A673 (cell line): Measurements from ENCODE around the gene PARP15. TPM values are rescaled to one million over a fixed set of nuclear protein-coding genes. Genes with fewer than 3 reads are reported as not detected.

Source experiments
- BruUV-seq: library from RNA; stranded (reverse); fragments of 400-500 nt; replicated peaks from 2 replicates; lab custom pipeline; 2021; lab: Mats Ljungman, UMichigan
- CTCF ChIA-PET: fragments of 300-600 bp; sonication (Branson Sonifier 250); formaldehyde crosslinking; loops from one replicate; lab custom pipeline; 2022; ENCODE audit warnings: antibody characterized with exemption; lab: Charles Lee
- POLR2A ChIA-PET: fragments of 300-600 bp; sonication (Branson Sonifier 250); formaldehyde crosslinking; loops from one replicate; lab custom pipeline; 2022; ENCODE audit warnings: antibody characterized with exemption; ENCODE audit not compliant: low non-redundant PET; lab: Charles Lee
- DNase-seq: peaks from one replicate; pipeline ENCODE4 v3.0.0-alpha.2; 2015; ENCODE audit warnings: low spot score
- H3K27ac ChIP-seq: fragments of 200-600 bp; sonication (generic); 2 replicates; pipeline ENCODE4 v1.5.1; 2016; ENCODE audit warnings: mixed run types, low read depth, mild to moderate bottlenecking, mixed read lengths, antibody characterized with exemption, low read length; ENCODE audit not compliant: poor library complexity, severe bottlenecking
- H3K27me3 ChIP-seq: fragments of 200-600 bp; sonication (generic); replicated peaks from 2 replicates; pipeline ENCODE4 v1.6.1; 2017; ENCODE audit warnings: mixed run types, low read depth, mild to moderate bottlenecking, mixed read lengths, antibody characterized with exemption, low read length; ENCODE audit not compliant: insufficient read depth, poor library complexity
- H3K36me3 ChIP-seq: fragments of 200-600 bp; sonication (generic); 2 replicates; pipeline ENCODE4 v1.6.1; 2016; ENCODE audit warnings: mixed run types, mild to moderate bottlenecking, mixed read lengths, antibody characterized with exemption, low read length; ENCODE audit not compliant: insufficient read depth, poor library complexity, severe bottlenecking
- H3K4me1 ChIP-seq: fragments of 200-600 bp; sonication (generic); 2 replicates; pipeline ENCODE4 v1.6.1; 2017; ENCODE audit warnings: mixed run types, mild to moderate bottlenecking, mixed read lengths, antibody characterized with exemption, low read length; ENCODE audit not compliant: insufficient read depth, poor library complexity, severe bottlenecking
- H3K4me3 ChIP-seq: fragments of 200-600 bp; sonication (generic); 2 replicates; pipeline ENCODE4 v1.5.1; 2016; ENCODE audit warnings: low read depth, mixed run types, mild to moderate bottlenecking, mixed read lengths, low read length; ENCODE audit not compliant: poor library complexity, severe bottlenecking
- H3K9me3 ChIP-seq: fragments of 200-600 bp; sonication (generic); 2 replicates; pipeline ENCODE4 v1.6.1; 2016; ENCODE audit warnings: mixed run types, low read depth, mild to moderate bottlenecking, mixed read lengths, antibody characterized with exemption, low read length; ENCODE audit not compliant: poor library complexity, severe bottlenecking
- CTCF ChIP-seq: fragments of 300-800, 200-600 bp; sonication (generic); conservative IDR thresholded peaks from 2 replicates; pipeline ENCODE4 v1.5.1; 2017; ENCODE audit warnings: low read depth, mild to moderate bottlenecking, antibody characterized with exemption, low read length, moderate library complexity, mixed read lengths
- EZH2 ChIP-seq: fragments of 200-600 bp; sonication (generic); IDR thresholded peaks from 2 replicates; pipeline ENCODE4 v1.6.1; 2017; ENCODE audit warnings: borderline replicate concordance, low read depth, mild to moderate bottlenecking, mixed read lengths, antibody characterized with exemption, low read length; ENCODE audit not compliant: poor library complexity, severe bottlenecking
- intact Hi-C: fragments of 100-400 bp; cut with micrococcal nuclease; formaldehyde crosslinking; loops from one replicate; pipeline ENCODE4 v1.10.0; 2022; ENCODE audit not compliant: unreplicated experiment
- total RNA-seq: library from RNA; stranded (reverse); gene quantifications from 2 replicates; pipeline ENCODE4 v1.2.3, GENCODE V29; 2021

Gene PARP15
- total RNA-seq, 1 experiment from 2014 or later, result not detected

GRCh38 chr3:122612696-122613095 lies 35.2 kb downstream of the PARP15 start:
- Histone ChIP-seq H3K9me3 (no peaks in the 10 kb centered on the region), H3K27me3 (peaks cover 4% of the 10 kb centered on the region), H3K27ac (no peak overlapping the region), H3K36me3 (no peaks in the 10 kb centered on the region), H3K4me3 (no peak overlapping the region), H3K4me1 (no peaks in the 10 kb centered on the region)
- BruUV-seq, result no TSS peak
- ChIA-PET CTCF (interaction anchor here (0.6 kb wide), 1 partner anchor 75 kb away, joined by 3 read pairs; no protein-coding TSS in a partner anchor), POLR2A (no interaction called here)
- TF ChIP-seq CTCF, result no peak
- TF ChIP-seq EZH2, result no peak
- intact Hi-C loops, result no loop called here
- DNase-seq, result no peak

- ChIA-PET POLR2A (no interaction called here), CTCF (no interaction called here)
- TF ChIP-seq CTCF, result no peak
- no peak for TF ChIP-seq EZH2
- DNase-seq, result no peak
- Histone ChIP-seq H3K4me1 (no peaks in the 10 kb centered on the region), H3K27ac (no peak overlapping the region), H3K9me3 (no peaks in the 10 kb centered on the region), H3K4me3 (no peak overlapping the region), H3K27me3 (peaks cover 23% of the 10 kb centered on the region), H3K36me3 (no peaks in the 10 kb centered on the region)
- intact Hi-C loops, result no loop called here
- BruUV-seq, result no TSS peak
Measured at GRCh38 chr3:122615303-122615702, 37.9 kb downstream of the PARP15 start.

GRCh38 chr3:122618614-122619013 lies 41.2 kb downstream of the PARP15 start:
- ChIA-PET POLR2A (no interaction called here), CTCF (no interaction called here)
- BruUV-seq, result no TSS peak
- no peak for DNase-seq
- no peak overlapping the region for H3K4me3 ChIP-seq
- H3K36me3 ChIP-seq, result no peaks in the 10 kb centered on the region
- no peaks in the 10 kb centered on the region for H3K4me1 ChIP-seq
- no peaks in the 10 kb centered on the region for H3K9me3 ChIP-seq
- no peak for TF ChIP-seq EZH2
- TF ChIP-seq CTCF, result no peak
- H3K27me3 ChIP-seq, result peaks cover 32% of the 10 kb centered on the region
- intact Hi-C loops, result no loop called here
- no peak overlapping the region for H3K27ac ChIP-seq
